HG02571 (cell line): ENCODE results near the gene HOXA9.

ENCODE experiments used
- ATAC-seq: cut with Tn5 transposase; IDR thresholded peaks from one replicate; pipeline ENCODE4 v1.9.1; 2021; ENCODE audit warnings: mild to moderate bottlenecking, moderate library complexity; ENCODE audit not compliant: unreplicated experiment

Gene HOXA9

DNA sequence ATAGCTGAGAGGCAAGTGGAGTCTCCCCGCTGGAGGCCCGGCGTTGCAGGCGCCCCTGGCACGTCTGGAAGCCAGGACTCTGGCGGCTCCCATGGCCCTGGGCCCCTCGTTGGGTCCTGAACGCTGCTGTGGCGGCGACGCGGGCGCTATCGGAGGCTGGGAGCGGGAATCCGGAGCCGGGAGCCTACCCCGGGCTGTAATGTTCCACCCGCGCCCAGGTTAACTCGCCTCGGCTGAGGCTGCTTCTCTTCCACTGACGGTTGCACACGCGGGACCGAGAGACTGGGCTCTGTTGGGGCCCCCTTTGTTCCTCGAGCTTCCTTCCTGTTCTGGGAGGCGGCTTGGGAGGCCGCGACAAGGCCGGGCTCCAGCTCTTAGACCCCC is 20.6 kb downstream of the HOXA9 start:
- ATAC-seq, result no peak

DNA sequence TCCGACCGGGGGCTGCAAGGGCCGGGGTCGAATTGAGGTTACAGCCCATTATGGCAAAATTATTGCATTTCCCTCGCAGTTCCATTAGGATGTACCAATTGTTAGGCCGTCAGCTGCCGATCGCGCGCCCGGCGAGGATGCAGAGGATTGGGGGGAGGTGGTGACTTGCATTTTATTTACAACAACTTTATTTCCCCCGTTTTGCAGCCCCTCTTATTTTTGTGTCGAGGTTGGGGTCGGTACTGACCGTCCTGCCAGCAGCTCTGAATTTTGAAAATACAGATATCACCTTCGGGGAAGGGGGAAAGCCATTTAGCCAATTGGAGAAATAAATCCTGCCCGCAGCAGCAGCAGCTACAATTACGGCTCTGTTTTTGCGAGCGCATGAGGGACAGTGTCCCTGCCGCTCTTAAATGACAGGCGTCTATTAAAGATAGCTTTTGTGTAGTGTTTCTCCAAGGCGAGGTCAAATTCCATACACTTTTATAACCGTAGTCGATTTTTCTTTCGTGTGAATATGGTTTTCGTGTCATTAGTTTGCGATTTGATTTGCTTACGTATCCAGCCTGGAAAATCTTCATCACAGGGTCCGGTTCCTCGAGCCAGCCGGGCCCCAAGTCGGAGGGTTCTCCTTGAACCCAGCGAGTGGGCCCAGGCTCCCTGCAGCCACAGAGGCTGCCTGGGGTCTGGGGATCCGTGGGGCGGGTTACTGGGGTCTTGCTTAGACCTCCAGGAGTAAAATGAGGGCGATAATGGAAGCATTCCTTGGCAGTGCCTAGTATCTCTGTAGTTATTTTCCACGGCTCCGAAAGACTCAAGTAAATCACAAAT is 21.2 kb downstream of the HOXA9 start:
- no peak for ATAC-seq

- no peak for ATAC-seq
Measured at GRCh38 chr7:27143023-27143949, 22.1 kb downstream of the HOXA9 start, which contains the start of gene HOXA5. HOXA5 (minus strand) TSS chr7:27143681; CDS start chr7:27143607, 74 bp downstream.

DNA sequence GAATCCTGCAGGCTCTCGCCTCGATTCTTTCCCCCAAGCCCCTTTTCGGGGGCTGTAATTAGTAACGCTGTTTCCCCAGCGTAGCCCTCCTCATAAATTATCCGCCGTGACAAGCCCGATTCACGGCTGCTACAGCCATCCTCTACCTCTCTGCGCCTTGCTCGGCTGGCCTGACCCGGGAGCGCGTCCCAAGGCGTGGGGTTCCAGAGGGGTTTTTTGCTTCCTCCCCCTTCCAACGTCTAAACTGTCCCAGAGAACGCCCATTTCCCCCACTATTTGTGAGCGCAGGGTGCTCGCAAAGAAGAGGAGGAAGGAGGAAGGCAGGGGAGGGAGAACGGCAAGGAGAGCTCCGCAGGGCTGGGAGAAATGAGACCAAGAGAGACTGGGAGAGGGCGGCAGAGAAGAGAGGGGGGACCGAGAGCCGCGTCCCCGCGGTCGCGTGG is 22.7 kb downstream of the HOXA9 start:
- no peak for ATAC-seq

DNA sequence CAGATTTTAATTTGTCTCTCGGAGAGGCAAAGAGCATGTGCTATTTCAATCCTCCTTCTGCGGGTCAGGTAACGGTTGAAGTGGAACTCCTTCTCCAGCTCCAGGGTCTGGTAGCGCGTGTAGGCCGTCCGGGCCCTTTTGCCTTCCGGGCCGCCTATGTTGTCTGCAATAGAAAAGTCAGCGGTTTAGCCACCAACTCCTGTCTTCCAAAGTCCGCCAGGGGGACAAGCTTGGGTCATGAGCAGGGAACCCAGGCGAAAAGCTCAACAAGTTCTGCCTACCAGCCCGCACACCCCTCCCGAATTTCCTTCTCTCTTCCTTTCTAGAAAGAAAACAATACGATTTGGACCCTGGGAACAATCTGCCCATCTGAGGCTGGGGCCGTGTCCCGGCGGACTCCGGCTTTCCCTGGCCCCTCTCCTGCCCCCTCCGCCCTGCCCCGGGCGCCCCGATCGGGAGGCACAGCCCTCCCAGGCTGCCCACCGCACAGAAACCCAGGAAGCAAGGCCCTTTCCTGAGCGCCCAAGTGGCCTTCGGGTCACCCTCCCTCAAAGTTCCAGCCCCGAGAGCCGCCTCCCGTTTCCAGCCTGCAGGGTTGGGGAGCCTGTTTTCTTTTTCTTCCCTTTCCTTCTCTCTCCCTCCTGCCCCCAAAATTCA is 23.3 kb downstream of the HOXA9 start:
- ATAC-seq, result no peak

- no peak for ATAC-seq
Measured at GRCh38 chr7:27141137-27141922, 24.0 kb downstream of the HOXA9 start.

DNA sequence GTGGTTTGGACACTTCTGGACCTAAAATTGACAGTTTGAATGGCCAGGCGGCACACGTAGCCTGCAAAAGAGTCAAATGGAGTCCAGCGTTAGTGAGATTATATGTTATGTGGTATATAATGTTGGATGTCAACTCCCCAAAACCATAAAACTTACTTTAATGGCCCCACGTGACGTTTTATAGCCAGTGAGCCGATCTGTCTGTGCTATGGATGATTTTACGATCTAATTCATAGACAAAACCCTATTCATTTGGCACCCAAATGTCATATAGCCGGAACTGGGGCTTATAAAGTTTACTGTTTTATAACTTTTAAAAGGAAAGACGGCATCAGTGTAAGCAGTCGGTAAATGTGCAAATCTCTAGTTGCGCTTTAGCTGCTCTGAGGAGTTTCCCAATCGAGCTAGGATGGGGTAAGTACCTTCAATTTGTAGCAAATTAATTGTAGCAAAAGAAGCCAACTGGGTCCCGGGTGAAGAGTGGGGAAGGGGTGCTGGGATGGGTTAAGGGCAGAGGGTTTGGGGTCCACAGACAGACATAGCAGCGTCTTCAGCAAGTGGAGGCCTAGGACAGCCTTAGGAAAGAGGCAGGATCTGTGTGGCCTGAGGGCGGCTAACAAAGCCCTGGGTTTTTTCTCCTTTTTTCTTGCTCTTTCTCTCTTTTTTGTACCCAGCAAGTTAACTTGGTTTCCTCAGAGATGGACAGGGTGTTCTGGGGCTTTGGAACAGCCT is 25.0 kb downstream of the HOXA9 start:
- ATAC-seq, result no peak

- ATAC-seq, result no peak
Measured at GRCh38 chr7:27139334-27140125, 25.8 kb downstream of the HOXA9 start.

- ATAC-seq, result no peak
Measured at GRCh38 chr7:27138985-27139333, 26.4 kb downstream of the HOXA9 start.

DNA sequence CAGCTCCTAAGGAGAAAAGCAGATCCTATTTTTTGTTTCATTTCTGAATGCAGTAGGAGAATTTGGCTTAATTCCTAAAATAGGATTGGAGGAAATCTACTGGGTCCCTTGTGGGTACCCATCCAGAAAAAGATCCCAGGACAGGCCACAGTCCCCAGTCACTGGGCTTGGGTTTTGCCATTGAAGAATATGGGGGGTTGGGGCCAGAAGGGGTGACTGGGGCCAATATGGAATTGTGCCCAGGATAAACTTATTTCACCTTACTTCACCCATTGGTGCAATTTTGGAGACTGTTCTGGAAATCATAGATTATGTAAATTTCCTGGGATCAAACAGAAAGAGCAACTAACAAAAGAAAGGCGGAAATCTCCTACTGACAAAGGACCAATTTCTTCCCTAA is 26.9 kb downstream of the HOXA9 start:
- ATAC-seq, result no peak

DNA sequence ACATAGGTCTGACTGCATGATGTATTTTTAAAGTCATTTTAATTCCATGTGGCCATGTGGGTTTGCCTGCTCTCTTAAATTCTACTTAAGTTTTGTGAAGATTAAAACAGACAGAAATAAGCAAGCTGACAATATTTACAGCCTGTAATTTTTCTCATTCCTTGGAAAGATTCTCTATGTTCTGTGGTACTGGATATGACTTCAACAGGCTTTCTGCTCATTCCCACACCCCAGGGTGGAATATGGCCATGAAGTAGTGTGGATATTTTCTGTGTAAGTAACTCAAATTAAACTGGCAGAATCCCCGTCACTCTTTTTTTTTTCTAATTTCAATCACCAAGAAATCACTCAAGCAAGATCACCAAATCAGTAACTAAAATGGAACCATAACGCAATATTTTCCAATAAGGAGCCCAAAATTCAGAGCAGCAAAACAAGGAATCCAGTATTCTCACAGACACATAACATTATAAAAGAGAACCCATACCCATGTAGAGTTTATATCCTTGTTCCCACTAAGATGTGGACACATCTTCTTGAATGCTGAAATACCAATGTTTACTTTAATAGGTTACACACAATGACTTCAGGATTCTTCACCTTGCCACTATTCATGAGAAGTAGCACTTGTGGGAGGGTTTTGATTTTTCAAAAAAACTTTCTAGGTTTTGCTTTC is 27.6 kb downstream of the HOXA9 start:
- ATAC-seq, result no peak

DNA sequence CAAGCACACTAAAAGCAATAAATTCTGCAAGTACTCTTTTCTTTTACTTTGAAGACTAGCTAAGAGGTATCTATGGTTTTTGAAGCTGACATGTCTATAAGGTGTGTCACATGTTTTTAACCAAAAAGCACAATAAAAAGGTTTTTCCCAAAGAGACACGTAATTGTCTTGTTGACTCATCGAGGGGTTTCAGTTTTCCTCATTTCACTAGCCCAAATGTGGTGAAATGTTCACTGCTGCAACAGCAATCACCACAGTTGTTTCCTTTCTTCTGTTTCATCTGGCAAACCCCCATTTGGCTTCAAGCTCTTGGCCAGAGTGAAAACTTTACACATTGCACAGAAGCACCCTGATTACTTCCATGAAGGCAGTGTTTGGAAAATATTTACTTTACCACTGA is 30.9 kb downstream of the HOXA9 start:
- no peak for ATAC-seq

GRCh38 chr7:27133409-27134231 is 31.7 kb downstream of the HOXA9 start:
- no peak for ATAC-seq

GRCh38 chr7:27132978-27133377 is 32.4 kb downstream of the HOXA9 start:
- ATAC-seq, result no peak

- ATAC-seq, result no peak
Measured at GRCh38 chr7:27132214-27132613, 33.1 kb downstream of the HOXA9 start.

DNA sequence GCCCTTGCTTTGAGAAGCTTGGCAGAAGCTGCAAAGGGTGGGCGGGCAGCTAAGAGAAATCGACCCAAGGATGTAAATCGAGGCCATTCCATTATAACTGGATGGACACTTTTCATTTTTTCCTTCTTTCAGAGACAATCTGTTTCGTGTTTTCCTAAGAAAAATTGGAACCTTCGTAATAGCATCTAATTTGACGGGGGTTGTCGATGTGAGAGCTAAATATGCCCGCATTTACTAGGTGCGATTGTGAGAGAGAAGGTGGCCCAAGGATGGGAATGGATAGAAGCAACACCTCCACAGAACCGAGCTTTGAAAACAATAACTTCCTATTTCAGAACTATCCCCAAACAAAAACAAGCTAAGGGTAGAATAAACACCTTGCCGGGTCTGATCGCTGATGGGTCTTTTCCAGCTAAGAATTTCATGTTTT is 33.9 kb downstream of the HOXA9 start:
- ATAC-seq, result no peak

- no peak for ATAC-seq
Measured at GRCh38 chr7:27130540-27131389, 34.6 kb downstream of the HOXA9 start, which contains the start of gene HOXA4. HOXA4 (minus strand) TSS chr7:27130757; CDS start chr7:27130733, 24 bp downstream.
